Gastrocnemius medialis (tissue), 4 donors: ENCODE results near the gene UBE2D3.

ENCODE experiments used
- POLR2A ChIP-seq, 2 donors: fragments of 450-650 bp; IDR thresholded peaks; one replicate each; pipeline ENCODE4 v1.6.1; 2017; ENCODE audit warnings: antibody characterized with exemption in 2 of 2, mild to moderate bottlenecking in 2 of 2, moderate library complexity in 2 of 2
- TF ChIP-seq, protein P1 (sequence below), 5 experiments: fragments of 450-650 bp in 3 of 5; fragments of 200-600 bp in 2 of 5; sonication (generic) in 2 of 5; IDR thresholded peaks in 4 of 5; conservative IDR thresholded peaks in 1 of 5; 1 replicate in 4 of 5; 2 replicates in 1 of 5; pipeline ENCODE4 v1.5.1; 2016 to 2019; ENCODE audit warnings: antibody characterized with exemption in 5 of 5, mild to moderate bottlenecking in 3 of 5, moderate library complexity in 3 of 5

DNA sequence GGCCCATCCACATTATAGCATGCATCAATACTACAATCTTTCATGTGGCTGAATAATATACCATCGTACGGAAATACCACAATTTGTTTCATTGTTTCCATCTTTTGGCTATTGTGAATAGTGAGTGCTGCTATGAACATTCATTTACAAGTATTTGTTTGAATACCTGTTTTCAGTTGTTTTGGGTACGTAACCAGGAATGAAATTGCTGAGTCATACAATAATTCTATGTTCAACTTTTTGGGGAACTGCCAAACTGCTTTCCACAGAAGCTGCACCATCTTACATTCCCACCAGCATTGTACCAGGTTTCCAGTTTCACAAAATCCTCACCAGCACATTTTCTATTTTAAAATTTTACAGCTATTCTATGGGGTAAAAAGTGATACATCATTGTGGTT lies 38.0 kb downstream of the UBE2D3 start:
- TF ChIP-seq, protein P1, sequence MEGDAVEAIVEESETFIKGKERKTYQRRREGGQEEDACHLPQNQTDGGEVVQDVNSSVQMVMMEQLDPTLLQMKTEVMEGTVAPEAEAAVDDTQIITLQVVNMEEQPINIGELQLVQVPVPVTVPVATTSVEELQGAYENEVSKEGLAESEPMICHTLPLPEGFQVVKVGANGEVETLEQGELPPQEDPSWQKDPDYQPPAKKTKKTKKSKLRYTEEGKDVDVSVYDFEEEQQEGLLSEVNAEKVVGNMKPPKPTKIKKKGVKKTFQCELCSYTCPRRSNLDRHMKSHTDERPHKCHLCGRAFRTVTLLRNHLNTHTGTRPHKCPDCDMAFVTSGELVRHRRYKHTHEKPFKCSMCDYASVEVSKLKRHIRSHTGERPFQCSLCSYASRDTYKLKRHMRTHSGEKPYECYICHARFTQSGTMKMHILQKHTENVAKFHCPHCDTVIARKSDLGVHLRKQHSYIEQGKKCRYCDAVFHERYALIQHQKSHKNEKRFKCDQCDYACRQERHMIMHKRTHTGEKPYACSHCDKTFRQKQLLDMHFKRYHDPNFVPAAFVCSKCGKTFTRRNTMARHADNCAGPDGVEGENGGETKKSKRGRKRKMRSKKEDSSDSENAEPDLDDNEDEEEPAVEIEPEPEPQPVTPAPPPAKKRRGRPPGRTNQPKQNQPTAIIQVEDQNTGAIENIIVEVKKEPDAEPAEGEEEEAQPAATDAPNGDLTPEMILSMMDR (IDR thresholded peaks at IDR 0.05 in 4 of 5, conservative IDR thresholded peaks at IDR 0.05 in 1 of 5): no peak
- TF ChIP-seq POLR2A (IDR thresholded peaks at IDR 0.05): no peak
